Esophagus (tissue), 2 donors: ENCODE measurements around the gene LSAMP. TPM values are rescaled to one million over a fixed set of nuclear protein-coding genes. Genes with fewer than 3 reads are reported as not detected.
A peak's percentile ranks its signal among the peaks of the same experiment; 100 is the strongest.

Source experiments
- H3K27ac ChIP-seq, 2 donors: one replicate each; pipeline ENCODE4 v1.5.1; 2013; ENCODE audit warnings: low read depth in 2 of 2, mild to moderate bottlenecking in 2 of 2, inconsistent platforms in 1 of 2, low read length in 1 of 2, moderate library complexity in 1 of 2
- H3K27me3 ChIP-seq, 2 donors: one replicate each; pipeline ENCODE4 v1.6.1; 2013; ENCODE audit warnings: low read length in 2 of 2, control low read depth in 1 of 2, mild to moderate bottlenecking in 1 of 2; ENCODE audit not compliant: insufficient read depth in 2 of 2, control insufficient read depth in 1 of 2
- H3K36me3 ChIP-seq, 2 donors: one replicate each; pipeline ENCODE4 v1.6.1; 2013; ENCODE audit warnings: low read length in 1 of 2; ENCODE audit not compliant: control insufficient read depth in 2 of 2, insufficient read depth in 2 of 2
- H3K4me1 ChIP-seq, 2 donors: one replicate each; pipeline ENCODE4 v1.6.1; 2013; ENCODE audit warnings: low read length in 1 of 2; ENCODE audit not compliant: control insufficient read depth in 2 of 2, insufficient read depth in 2 of 2
- H3K4me3 ChIP-seq, 2 donors: one replicate each; pipeline ENCODE4 v1.5.1; 2013; ENCODE audit warnings: low read length in 2 of 2, mild to moderate bottlenecking in 2 of 2, low read depth in 1 of 2, moderate library complexity in 1 of 2
- H3K9me3 ChIP-seq, 2 donors: one replicate each; pipeline ENCODE4 v1.6.1; 2013; ENCODE audit warnings: mild to moderate bottlenecking in 2 of 2, low read depth in 1 of 2, low read length in 1 of 2, moderate library complexity in 1 of 2; ENCODE audit not compliant: control insufficient read depth in 2 of 2, insufficient read depth in 1 of 2
- WGBS, 2 donors: extraction: QIAGEN DNeasy Blood & Tissue Kit; methylation state at CpG; one replicate each; pipeline ENCODE4 v1.1.7; 2013; 5-methylcytosine and 5-hydroxymethylcytosine counted together
- polyA plus RNA-seq, 2 donors: library from polyadenylated mRNA; stranded (reverse); fragments of 200-250 nt; gene quantifications; one replicate each; pipeline ENCODE4 v1.2.3, GENCODE V29; 2013
- donor health status: healthy with polysubstance abuse.
- donor health status: Bipolar disorder and iron deficiency.

LSAMP gene
- polyA plus RNA-seq, 2 donors, result 0.10 to 0.16 TPM

- no peaks in the 10 kb centered on the region for H3K36me3 ChIP-seq
- no peaks in the 10 kb centered on the region for H3K4me1 ChIP-seq
- H3K27me3 ChIP-seq, result no peaks in the 10 kb centered on the region
- WGBS, 2 donors, result 39 to 46% methylated on average over 1 of the region's 1 CpG
- no peaks in the 10 kb centered on the region for H3K9me3 ChIP-seq
- H3K27ac ChIP-seq, result no peak overlapping the region
- no peak overlapping the region for H3K4me3 ChIP-seq
Observed at GRCh38 chr3:116464276-116464798, 19.1 kb upstream of the LSAMP start.

DNA sequence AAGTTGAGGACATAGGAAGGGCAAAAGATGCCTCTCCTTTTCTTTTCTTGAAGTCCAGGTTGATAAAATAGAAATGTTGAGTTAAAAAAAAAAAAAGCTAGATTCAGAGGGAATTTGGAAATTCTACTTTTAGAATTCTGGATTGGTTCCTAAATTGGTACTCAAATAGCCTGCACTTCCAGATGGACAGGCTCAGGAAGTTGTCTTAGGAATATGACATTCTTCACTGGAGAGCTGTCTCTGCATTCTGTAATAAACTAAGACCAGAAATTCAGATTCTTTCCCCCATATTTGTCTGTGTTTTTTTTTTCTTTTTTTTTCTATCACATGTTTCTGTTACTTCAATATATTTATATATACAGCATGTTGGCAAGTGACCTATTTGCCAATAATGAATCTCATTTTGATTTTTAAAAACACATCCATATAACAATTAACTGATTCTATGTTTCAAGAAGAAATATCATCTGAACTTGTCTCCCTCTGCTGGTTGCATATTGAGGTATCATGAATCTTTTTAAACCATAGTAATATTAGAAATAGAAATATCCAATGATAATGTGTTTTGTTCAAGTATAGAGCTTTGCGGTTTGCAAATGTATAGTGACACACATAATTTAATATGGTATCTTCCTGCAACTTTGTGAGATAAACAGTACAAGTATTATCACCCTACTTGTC, 8.5 kb upstream of the LSAMP start:
- Histone ChIP-seq H3K9me3 (no peaks in the 10 kb centered on the region), H3K4me1 (no peaks in the 10 kb centered on the region), H3K27ac (no peak overlapping the region), H3K36me3 (no peaks in the 10 kb centered on the region), H3K27me3 (no peaks in the 10 kb centered on the region), H3K4me3 (no peak overlapping the region)
- 79% methylated on average over 1 of the region's 1 CpG for WGBS, 2 donors

GRCh38 chr3:116449546-116450350, 4.5 kb upstream of the LSAMP start:
- no peaks in the 10 kb centered on the region for H3K4me1 ChIP-seq
- H3K36me3 ChIP-seq, result no peaks in the 10 kb centered on the region
- H3K27ac ChIP-seq, result no peak overlapping the region
- H3K27me3 ChIP-seq, result no peaks in the 10 kb centered on the region
- no peak overlapping the region for H3K4me3 ChIP-seq
- H3K9me3 ChIP-seq, result no peaks in the 10 kb centered on the region
- 42 to 43% methylated on average over 3 of the region's 3 CpGs for WGBS, 2 donors

GRCh38 chr3:116445990-116446389, 703 bp upstream of the LSAMP start:
- Histone ChIP-seq H3K4me3 (no peak overlapping the region), H3K36me3 (no peaks in the 10 kb centered on the region), H3K27me3 (no peaks in the 10 kb centered on the region), H3K9me3 (no peaks in the 10 kb centered on the region), H3K4me1 (no peaks in the 10 kb centered on the region), H3K27ac (no peak overlapping the region)
- 34 to 53% methylated on average over 2 of the region's 2 CpGs for WGBS, 2 donors

DNA sequence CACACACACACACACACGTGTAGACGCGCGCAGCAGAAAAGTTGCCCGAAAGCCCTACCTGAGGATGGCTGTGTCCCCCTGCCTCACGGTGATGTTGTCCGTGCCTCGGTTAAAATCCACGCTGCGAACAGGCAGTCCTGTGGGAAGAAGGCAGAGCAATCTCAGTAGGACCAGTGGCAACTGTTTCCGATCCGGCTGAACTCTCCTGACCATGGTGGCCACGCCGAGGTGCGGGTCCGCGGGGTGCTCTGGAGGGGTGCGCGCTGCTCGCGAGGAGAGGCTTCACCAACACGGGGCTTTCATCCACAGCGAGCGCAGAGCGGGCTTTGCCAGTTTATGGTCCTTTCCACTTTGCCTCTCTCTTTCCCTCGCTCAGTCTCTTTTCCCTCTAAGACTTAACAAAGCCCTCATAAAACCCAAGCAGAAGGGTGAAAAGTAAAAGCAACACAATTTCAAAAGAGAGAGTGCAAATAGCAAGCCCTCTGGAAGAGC, 422 bp downstream of the LSAMP start:
- H3K36me3 ChIP-seq, result no peaks in the 10 kb centered on the region
- peak overlapping the region; percentile 9 to 37 for H3K4me3 ChIP-seq
- no peaks in the 10 kb centered on the region for H3K27me3 ChIP-seq
- no peaks in the 10 kb centered on the region for H3K9me3 ChIP-seq
- H3K4me1 ChIP-seq, result no peaks in the 10 kb centered on the region
- WGBS, 2 donors, result 3 to 7% methylated on average over 26 of the region's 26 CpGs
- H3K27ac ChIP-seq, result no peak overlapping the region

DNA sequence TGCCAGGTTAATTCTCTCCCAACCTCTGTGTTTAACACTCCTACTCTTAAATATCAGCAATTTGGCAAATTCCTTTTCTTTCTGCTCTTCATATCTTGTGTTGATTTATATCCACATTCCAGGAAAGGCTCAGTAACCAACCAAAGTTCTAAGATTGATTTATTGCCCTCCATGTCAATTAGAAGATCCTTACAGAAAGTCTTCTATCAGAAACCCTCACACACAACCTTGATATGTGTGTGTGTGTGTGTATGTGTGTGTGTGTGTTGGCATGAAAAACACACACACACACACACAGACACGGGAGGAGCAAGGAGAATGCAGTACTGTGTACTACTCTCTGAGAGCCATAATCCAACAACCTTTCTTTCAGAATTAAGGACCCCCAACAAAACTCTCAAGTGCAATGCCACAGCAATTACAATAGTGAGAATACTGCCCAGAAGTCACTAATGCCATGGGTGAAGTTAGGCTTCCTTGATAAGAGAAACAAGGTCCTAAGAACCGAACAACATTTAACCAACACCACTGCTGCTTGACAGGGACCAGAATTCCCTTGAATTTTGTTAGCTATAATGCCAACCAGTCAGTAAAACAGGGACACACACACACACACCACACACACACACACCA, 1.1 kb downstream of the LSAMP start:
- H3K27ac ChIP-seq, result no peak overlapping the region
- H3K9me3 ChIP-seq, result no peaks in the 10 kb centered on the region
- WGBS, 2 donors, result 8 to 15% methylated on average over 2 of the region's 2 CpGs
- H3K4me1 ChIP-seq, result no peaks in the 10 kb centered on the region
- H3K27me3 ChIP-seq, result no peaks in the 10 kb centered on the region
- H3K36me3 ChIP-seq, result no peaks in the 10 kb centered on the region
- no peak overlapping the region for H3K4me3 ChIP-seq

DNA sequence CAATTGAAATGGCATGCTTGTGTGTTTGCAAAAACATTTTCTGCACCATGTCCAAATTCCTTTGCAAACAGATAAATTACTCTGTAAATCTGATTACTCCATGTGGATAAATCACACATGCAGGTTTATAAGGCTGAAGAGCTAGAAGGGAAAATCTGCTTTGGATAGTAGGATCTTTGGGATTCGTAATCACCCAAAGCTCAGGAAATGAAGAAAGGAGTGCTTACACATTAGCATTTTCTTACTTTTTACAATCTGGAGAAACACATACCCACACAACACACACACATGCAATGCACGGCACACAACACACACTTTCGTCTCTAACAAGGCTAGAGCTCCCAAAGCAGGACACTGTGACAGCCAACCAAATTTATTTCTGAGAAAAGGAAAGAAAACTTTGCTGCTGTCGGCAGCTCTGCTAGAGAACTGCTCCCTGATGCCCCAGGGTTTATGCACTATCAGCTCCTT, 2.1 kb downstream of the LSAMP start:
- Histone ChIP-seq H3K27ac (no peak overlapping the region), H3K9me3 (no peaks in the 10 kb centered on the region), H3K4me1 (no peaks in the 10 kb centered on the region), H3K27me3 (no peaks in the 10 kb centered on the region), H3K4me3 (no peak overlapping the region), H3K36me3 (no peaks in the 10 kb centered on the region)
- 15 to 21% methylated on average over 4 of the region's 4 CpGs for WGBS, 2 donors

- Histone ChIP-seq H3K4me1 (no peaks in the 10 kb centered on the region), H3K4me3 (no peak overlapping the region), H3K27me3 (no peaks in the 10 kb centered on the region), H3K36me3 (no peaks in the 10 kb centered on the region), H3K27ac (no peak overlapping the region), H3K9me3 (no peaks in the 10 kb centered on the region)
- WGBS, 2 donors, result 54 to 61% methylated on average over 5 of the region's 5 CpGs
Observed at GRCh38 chr3:116442331-116443021, 2.8 kb downstream of the LSAMP start.

GRCh38 chr3:116441652-116442051, 3.6 kb downstream of the LSAMP start:
- Histone ChIP-seq H3K36me3 (no peaks in the 10 kb centered on the region), H3K27ac (no peak overlapping the region), H3K4me1 (no peaks in the 10 kb centered on the region), H3K9me3 (no peaks in the 10 kb centered on the region), H3K27me3 (no peaks in the 10 kb centered on the region), H3K4me3 (no peak overlapping the region)
- 89 to 90% methylated on average over 4 of the region's 4 CpGs for WGBS, 2 donors
